WTC11 (cell line): ENCODE data around the gene PEX10. TPM values are rescaled to one million over a fixed set of nuclear protein-coding genes. Genes with fewer than 3 reads are reported as not detected.

Source experiments
- ATAC-seq: fragments of 200-7000 bp; cut with Tn5 transposase; 2 replicates; pipeline ENCODE4 v1.10.0; 2021; ENCODE audit warnings: mild to moderate bottlenecking, moderate library complexity
- CTCF ChIA-PET: fragments of 300-600 bp; sonication (Branson Sonifier 250); formaldehyde crosslinking; loops from one replicate; lab custom pipeline; 2021; ENCODE audit warnings: antibody characterized with exemption; lab: Charles Lee
- POLR2A ChIA-PET: fragments of 350-600 bp; sonication (Branson Sonifier 250); formaldehyde crosslinking; loops from one replicate; lab custom pipeline; 2021; ENCODE audit warnings: antibody characterized with exemption; lab: Charles Lee
- DNase-seq: peaks from one replicate; pipeline ENCODE4 v3.0.0; 2021; ENCODE audit warnings: low spot score
- H3K27ac Mint-ChIP-seq: 2 replicates; pipeline ENCODE4 v1.8.0; 2021; ENCODE audit warnings: mixed read lengths
- H3K27me3 Mint-ChIP-seq: 2 replicates; pipeline ENCODE4 v1.8.0; 2021; ENCODE audit warnings: low read depth, mild to moderate bottlenecking, moderate library complexity, mixed read lengths
- H3K36me3 Mint-ChIP-seq: 2 replicates; pipeline ENCODE4 v1.8.0; 2021; ENCODE audit warnings: mixed read lengths
- H3K4me1 Mint-ChIP-seq: 2 replicates; pipeline ENCODE4 v1.8.0; 2022; ENCODE audit warnings: mixed read lengths
- H3K4me3 Mint-ChIP-seq: 2 replicates; pipeline ENCODE4 v1.8.0; 2021; ENCODE audit warnings: mild to moderate bottlenecking, moderate library complexity, mixed read lengths
- H3K9me3 Mint-ChIP-seq: 2 replicates; pipeline ENCODE4 v1.8.0; 2021; ENCODE audit warnings: mixed read lengths
- ARID4B ChIP-seq: sonication (generic); formaldehyde crosslinking; IDR thresholded peaks from 2 replicates; pipeline ENCODE4 v1.8.0; 2023; ENCODE audit warnings: missing genetic modification reagents, mild to moderate bottlenecking, borderline replicate concordance
- FOXP1 ChIP-seq: sonication (generic); formaldehyde crosslinking; IDR thresholded peaks from 2 replicates; pipeline ENCODE4 v1.8.0; 2022; ENCODE audit warnings: missing genetic modification reagents, mild to moderate bottlenecking, moderate library complexity, borderline replicate concordance
- NFATC4 ChIP-seq: fragments of 250-450 bp; sonication (Bioruptor Pico); IDR thresholded peaks from 2 replicates; pipeline ENCODE4 v1.9.0; 2021; ENCODE audit warnings: mild to moderate bottlenecking
- NR2C2 ChIP-seq: sonication (generic); formaldehyde crosslinking; IDR thresholded peaks from 2 replicates; pipeline ENCODE4 v1.8.0; 2022; ENCODE audit warnings: mild to moderate bottlenecking, missing genetic modification reagents
- PRRX2 ChIP-seq: fragments of 250-450 bp; sonication (Bioruptor Pico); IDR thresholded peaks from 2 replicates; pipeline ENCODE4 v1.8.0; 2021; ENCODE audit warnings: mild to moderate bottlenecking
- RELA ChIP-seq: sonication (generic); formaldehyde crosslinking; IDR thresholded peaks from 2 replicates; pipeline ENCODE4 v1.8.1; 2022; ENCODE audit warnings: missing genetic modification reagents, mild to moderate bottlenecking, borderline replicate concordance
- SMAD3 ChIP-seq: sonication (generic); formaldehyde crosslinking; IDR thresholded peaks from 2 replicates; pipeline ENCODE4 v1.8.0; 2022; ENCODE audit warnings: missing genetic modification reagents, mild to moderate bottlenecking, borderline replicate concordance
- SOX15 ChIP-seq: fragments of 250-450 bp; sonication (Bioruptor Pico); IDR thresholded peaks from 2 replicates; pipeline ENCODE4 v1.9.0; 2021; ENCODE audit warnings: mild to moderate bottlenecking
- TEAD1 ChIP-seq: sonication (generic); formaldehyde crosslinking; IDR thresholded peaks from 2 replicates; pipeline ENCODE4 v1.8.0; 2022; ENCODE audit warnings: mild to moderate bottlenecking, missing genetic modification reagents
- TP53 ChIP-seq: sonication (generic); formaldehyde crosslinking; IDR thresholded peaks from 2 replicates; pipeline ENCODE4 v1.8.1; 2023; ENCODE audit warnings: mild to moderate bottlenecking, missing genetic modification reagents
- ZNF416 ChIP-seq: fragments of 250-450 bp; sonication (Bioruptor Pico); IDR thresholded peaks from 2 replicates; pipeline ENCODE4 v1.9.0; 2021; ENCODE audit warnings: mild to moderate bottlenecking, inconsistent platforms
- ZNF532 ChIP-seq: fragments of 250-450 bp; sonication (Bioruptor Pico); IDR thresholded peaks from 2 replicates; pipeline ENCODE4 v1.9.0; 2021; ENCODE audit warnings: mild to moderate bottlenecking, borderline replicate concordance
- total RNA-seq: library from RNA; stranded (reverse); gene quantifications from 3 replicates; pipeline ENCODE4 v1.2.3, GENCODE V29; 2021
- TF ChIP-seq, protein P1 (sequence below): sonication (generic); formaldehyde crosslinking; IDR thresholded peaks from 2 replicates; pipeline ENCODE4 v1.8.0; 2022; ENCODE audit warnings: mild to moderate bottlenecking, missing genetic modification reagents
- TF ChIP-seq, protein P2 (sequence below): sonication (generic); formaldehyde crosslinking; IDR thresholded peaks from 2 replicates; pipeline ENCODE4 v1.8.1; 2023; ENCODE audit warnings: mild to moderate bottlenecking, missing genetic modification reagents

PEX10 gene
- total RNA-seq, 1 experiment from 2014 or later: 29.3 TPM

DNA sequence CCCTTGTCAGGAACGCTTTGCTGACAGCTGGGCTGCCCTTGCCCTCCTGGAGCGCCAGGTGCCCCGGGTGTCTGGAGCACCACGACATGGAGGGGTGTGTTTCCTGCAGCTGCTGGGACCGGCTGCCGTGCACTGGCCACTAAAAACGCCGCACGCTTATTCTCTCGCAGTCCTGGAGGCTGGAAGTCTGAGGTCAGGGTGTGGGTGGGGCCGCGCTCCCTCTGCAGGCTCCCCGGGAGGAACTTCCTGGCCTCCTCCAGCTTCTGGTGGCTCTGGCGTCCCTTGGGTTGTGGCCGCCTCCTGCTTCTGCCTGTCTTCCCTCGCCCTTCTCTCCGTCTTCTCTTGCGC lies 35.7 kb upstream of the PEX10 start:
- ATAC-seq: no peak
- DNase-seq: no peak
- Mint-ChIP-seq H3K27ac (no peak overlapping the region), H3K36me3 (no peaks in the 10 kb centered on the region)
- POLR2A ChIA-PET: no interaction called here
- TF ChIP-seq RELA (CRISPR knock-in tag) (no peak), TEAD1 (CRISPR knock-in tag) (no peak), TP53 (CRISPR knock-in tag) (no peak), ZNF416 (CRISPR knock-in tag) (no peak), NFATC4 (CRISPR knock-in tag) (no peak), NR2C2 (CRISPR knock-in tag) (no peak), PRRX2 (CRISPR knock-in tag) (no peak), SOX15 (no peak), ZNF532 (no peak)
- TF ChIP-seq, all 79 proteins: peak for 0
- Mint-ChIP-seq H3K9me3 (no peaks in the 10 kb centered on the region), H3K4me3 (no peak overlapping the region), H3K27me3 (peaks cover 16% of the 10 kb centered on the region), H3K4me1 (no peaks in the 10 kb centered on the region)
- CTCF ChIA-PET: interaction anchor here (0.9 to 1.7 kb wide), 5 partner anchors 14 to 99 kb away, joined by 3 to 7 read pairs (median 4); partner anchors contain the start of gene PANK4

DNA sequence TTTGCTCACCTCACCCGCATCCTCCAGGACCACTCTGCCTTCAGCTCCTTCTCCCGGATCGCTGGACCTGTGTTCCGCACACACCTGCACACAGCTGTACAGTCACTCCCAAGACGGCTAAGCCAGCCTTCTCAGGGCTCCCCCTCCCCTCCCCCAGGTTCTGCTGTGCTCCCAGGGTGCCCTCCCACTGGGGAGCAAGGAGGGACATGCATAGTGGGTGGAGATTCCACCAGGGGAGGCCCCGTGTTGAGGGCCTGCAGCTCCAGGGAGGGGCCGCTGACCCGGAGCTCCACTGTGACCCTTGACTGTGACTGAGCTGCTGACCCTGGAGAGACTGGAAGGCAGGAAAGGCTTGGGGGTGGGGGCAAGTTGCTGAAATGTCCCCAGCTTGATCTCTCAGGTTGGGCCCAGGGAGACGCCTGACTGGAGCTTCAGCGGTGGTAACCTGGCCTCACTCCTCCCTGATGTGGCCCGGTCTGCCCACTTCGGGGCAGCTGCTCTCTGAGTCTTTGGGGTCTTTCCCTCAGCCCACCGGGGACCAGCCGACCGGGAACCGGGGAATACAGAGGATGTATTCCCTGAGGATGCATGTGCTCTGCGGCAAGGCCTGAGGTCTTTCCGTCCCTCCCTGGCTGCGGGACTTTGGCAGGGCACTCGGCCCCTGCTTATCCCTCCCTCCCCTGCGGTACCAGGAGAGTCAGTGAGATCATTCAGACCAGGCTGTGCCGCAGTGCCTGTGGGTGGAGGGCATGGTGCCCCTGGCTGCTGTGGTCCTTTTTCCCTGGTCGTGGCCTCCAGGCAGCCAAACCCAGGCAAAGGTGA lies 35.1 kb upstream of the PEX10 start:
- no peak for TF ChIP-seq FOXP1 (CRISPR knock-in tag)
- TF ChIP-seq, protein P1, sequence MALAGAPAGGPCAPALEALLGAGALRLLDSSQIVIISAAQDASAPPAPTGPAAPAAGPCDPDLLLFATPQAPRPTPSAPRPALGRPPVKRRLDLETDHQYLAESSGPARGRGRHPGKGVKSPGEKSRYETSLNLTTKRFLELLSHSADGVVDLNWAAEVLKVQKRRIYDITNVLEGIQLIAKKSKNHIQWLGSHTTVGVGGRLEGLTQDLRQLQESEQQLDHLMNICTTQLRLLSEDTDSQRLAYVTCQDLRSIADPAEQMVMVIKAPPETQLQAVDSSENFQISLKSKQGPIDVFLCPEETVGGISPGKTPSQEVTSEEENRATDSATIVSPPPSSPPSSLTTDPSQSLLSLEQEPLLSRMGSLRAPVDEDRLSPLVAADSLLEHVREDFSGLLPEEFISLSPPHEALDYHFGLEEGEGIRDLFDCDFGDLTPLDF: no peak
- TF ChIP-seq, protein P2, sequence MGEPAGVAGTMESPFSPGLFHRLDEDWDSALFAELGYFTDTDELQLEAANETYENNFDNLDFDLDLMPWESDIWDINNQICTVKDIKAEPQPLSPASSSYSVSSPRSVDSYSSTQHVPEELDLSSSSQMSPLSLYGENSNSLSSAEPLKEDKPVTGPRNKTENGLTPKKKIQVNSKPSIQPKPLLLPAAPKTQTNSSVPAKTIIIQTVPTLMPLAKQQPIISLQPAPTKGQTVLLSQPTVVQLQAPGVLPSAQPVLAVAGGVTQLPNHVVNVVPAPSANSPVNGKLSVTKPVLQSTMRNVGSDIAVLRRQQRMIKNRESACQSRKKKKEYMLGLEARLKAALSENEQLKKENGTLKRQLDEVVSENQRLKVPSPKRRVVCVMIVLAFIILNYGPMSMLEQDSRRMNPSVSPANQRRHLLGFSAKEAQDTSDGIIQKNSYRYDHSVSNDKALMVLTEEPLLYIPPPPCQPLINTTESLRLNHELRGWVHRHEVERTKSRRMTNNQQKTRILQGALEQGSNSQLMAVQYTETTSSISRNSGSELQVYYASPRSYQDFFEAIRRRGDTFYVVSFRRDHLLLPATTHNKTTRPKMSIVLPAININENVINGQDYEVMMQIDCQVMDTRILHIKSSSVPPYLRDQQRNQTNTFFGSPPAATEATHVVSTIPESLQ: no peak
- no peak for TF ChIP-seq TEAD1 (CRISPR knock-in tag)
- TF ChIP-seq ARID4B: no peak
- TF ChIP-seq SMAD3 (CRISPR knock-in tag): no peak
- CTCF ChIA-PET: interaction anchor here (0.7 to 1.9 kb wide), 12 partner anchors 13 to 978 kb away, joined by 3 to 9 read pairs (median 4); partner anchors contain the start of gene PANK4
- Mint-ChIP-seq H3K4me3 (no peak overlapping the region), H3K9me3 (no peaks in the 10 kb centered on the region), H3K36me3 (no peaks in the 10 kb centered on the region), H3K27me3 (peaks cover 22% of the 10 kb centered on the region), H3K27ac (no peak overlapping the region), H3K4me1 (no peaks in the 10 kb centered on the region)
- DNase-seq (no peak), ATAC-seq (no peak)
- POLR2A ChIA-PET: no interaction called here
